GM19035 (cell line): Measurements from ENCODE around the gene LYST.
"Not testable (repeated sequence)": the region's sequence is repeated elsewhere in the genome, so short reads cannot be mapped to it uniquely, and the experiment has no call there.

ENCODE experiments used
- ATAC-seq: cut with Tn5 transposase; IDR thresholded peaks from one replicate; pipeline ENCODE4 v1.9.1; 2021; ENCODE audit not compliant: unreplicated experiment

LYST gene

DNA sequence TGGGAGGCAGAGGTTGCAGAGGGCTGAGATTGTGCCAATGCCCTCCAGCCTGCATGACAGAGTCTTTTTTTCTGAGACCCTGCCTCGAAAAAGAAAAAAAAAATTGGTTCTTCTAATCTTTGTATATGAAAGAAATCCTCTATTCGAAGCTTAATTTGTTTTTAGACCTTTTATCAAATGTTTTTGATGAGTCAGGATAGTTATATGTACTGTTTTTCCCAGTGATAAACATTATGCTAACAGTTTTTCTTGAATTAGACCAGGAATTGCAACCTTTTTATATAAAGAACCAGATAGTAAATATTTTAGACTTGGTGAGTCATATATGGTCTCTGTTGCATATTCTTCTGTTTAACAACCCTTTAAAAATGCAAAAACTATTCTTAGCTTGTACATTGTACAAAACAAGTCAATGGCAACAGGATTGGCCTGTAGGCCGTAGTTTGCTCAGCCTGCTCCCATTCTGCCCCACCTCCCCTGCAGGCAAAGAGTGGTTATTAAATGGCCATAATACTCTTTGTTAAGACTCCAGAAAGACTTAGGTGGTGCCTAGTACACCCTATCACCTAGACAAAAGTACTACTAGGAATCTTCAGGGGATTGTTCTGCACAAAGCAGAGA lies 45.2 kb downstream of the LYST start:
- ATAC-seq: no peak

GRCh38 chr1:235820061-235820460 lies 46.6 kb downstream of the LYST start:
- ATAC-seq: no peak

- ATAC-seq: no peak
Measured at GRCh38 chr1:235818632-235819136, 48.0 kb downstream of the LYST start.

GRCh38 chr1:235817101-235817728 lies 49.5 kb downstream of the LYST start:
- ATAC-seq: no peak

DNA sequence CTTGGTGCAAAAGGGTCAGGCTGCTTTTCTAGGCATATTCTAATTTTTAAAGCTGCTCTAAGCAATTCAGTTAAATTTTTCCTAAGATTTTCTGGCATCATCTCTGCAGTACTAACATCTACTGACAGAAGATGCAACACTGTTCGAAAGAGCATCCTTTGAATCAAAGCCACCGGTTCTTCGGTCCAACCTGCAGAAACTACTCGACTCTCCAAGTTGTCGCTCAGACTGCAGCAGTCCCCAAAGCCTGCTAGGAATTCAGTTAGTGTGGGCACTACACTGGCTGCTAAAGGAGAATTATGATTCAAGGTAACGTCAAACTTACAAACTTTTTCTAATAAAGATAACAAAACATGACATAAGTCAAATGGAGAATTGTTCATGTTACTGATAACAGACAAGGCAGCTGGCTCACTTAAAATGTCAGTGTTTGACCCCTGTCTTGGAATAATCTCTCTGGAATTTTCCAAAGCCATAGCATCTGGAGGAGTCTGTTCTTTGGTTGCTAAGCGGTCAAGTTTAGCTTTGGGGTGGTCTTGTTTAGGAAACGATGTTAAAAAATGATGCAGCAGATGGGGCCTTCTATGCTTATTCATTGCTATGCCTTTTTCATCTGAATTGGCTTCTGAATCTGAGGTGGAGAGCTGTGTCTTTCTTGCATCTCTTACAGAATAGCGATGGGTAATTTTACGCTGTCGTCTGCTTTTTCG lies 56.9 kb downstream of the LYST start:
- ATAC-seq: no peak

DNA sequence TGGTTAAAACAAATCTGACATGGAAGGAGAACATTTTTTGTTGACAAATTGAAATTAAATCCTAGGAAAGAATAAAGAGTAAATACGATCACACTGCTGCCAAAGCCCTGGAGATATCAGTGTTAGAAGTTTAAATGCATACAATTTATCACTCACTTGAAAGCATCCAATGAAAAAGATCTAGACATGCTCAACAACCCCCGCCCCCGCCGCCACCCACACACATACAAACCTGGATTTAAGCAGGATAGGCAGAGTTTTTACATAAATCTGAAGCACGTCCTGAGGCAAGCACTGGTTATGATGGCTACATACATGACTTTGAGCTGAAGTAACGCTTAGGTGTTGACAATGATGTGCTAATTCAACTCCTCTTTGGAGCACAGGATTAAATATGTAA lies 58.5 kb downstream of the LYST start:
- no peak for ATAC-seq

DNA sequence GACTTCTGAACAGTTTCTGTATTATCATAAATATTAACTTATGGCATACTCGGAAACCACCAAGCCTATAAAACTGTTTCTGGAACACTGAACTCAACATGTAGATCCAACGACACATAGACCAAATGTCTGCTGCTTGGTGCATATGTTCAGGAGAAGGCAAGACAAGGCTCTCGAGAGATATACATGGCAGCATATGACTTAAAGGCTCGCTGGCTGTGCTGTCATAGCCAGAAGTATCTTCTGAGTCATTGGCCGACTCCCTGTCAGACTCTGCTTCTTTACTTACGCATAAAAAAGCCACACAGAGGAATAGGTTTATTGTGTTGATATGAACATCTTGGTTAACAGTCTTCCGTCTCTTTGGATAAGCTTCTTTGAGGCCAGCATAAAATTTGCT lies 60.6 kb downstream of the LYST start:
- ATAC-seq: no peak

DNA sequence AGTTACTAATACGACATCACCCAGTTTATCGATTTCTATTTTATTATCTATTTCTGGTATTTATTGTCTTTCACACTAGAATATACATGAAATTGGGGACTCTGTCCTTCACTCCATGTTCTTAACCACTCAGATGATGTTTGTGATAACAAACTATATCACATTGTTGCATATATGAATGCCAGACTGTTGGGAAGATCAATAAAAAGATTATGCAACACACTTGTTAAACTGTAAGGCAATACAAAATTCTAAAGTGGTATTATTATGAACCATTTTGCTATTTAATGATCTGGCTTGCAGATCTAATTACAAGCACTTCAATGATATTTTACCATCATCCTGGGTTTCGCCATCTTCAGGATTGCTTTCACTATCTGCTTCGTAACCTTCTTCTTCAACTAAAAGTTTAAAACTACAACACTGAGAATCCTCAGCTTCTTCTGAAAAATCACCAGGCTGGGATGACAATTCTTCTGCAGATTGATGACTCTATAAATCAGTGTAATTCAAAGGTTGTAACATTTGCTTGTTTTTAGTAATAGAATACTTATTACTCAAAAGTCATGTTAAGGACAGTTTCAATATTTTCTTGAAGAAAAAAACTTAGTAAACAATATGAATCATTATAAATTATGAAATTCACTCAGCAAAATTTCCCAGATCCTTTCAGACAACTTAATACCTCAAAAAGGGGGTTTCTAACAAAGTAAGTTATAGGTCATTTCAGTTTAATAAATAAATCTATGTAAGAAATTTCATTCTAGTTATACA lies 63.9 kb downstream of the LYST start:
- ATAC-seq: no peak

GRCh38 chr1:235799264-235799663 lies 67.4 kb downstream of the LYST start:
- ATAC-seq: no peak

DNA sequence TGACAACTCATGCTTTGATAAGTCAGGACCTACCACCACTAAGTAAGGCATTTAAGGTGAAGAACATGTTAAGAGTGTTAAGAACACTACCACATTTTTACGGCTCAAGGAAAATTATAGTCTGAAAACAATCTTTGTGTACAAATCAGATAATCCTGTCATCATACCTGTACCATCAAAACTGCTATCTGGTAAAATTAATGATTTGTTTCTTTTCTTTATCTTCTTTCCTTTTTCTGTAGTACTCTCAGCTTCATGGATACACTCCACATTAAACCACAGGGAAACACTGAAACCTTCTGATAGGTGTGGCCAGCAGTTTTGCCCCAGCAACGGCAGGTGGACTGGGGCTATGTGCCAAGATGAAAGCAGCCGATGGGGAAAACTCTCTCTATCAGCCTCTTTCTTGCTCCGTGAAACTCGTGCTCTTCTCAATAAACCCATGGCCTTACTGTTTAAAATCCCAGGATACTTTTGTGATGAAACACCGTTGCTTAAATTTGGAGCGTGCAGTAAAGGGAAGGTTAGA lies 75.1 kb downstream of the LYST start:
- ATAC-seq: no peak

GRCh38 chr1:235790123-235790522 lies 76.6 kb downstream of the LYST start:
- ATAC-seq: no peak

GRCh38 chr1:235786227-235786898 lies 80.3 kb downstream of the LYST start:
- not testable (repeated sequence) for ATAC-seq

GRCh38 chr1:235784950-235785349 lies 81.8 kb downstream of the LYST start:
- ATAC-seq: no peak

DNA sequence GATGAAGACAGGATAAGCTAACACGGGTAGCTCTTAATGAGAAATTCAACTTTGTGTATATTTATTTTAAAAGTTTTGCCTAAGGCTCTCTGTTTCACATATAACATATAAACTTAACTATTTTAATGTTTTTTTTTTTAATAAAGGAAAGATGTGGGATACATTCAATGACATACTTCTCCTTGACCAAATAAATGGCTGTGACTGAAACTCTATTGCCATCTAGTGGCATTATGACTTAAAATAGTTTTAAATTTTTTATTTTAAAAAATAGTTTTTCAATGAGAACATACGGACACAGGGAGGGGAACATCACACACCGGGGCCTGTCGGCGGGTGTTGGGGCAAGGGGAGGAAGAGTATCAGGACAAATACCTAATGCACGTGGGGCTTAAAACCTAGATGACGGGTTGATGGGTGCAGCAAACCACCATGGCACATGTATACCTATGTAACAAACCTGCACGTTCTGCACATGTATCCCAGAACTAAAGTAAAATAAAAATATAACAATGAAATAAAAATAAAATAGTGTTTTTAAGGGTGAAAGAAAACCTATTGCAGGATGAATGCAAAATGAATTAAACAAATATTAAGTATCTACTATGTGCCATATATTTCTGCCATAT lies 83.4 kb downstream of the LYST start:
- no peak for ATAC-seq

GRCh38 chr1:235782601-235783000 lies 84.1 kb downstream of the LYST start:
- ATAC-seq: no peak

- no peak for ATAC-seq
Measured at GRCh38 chr1:235781807-235782206, 84.9 kb downstream of the LYST start.

- no peak for ATAC-seq
Measured at GRCh38 chr1:235779770-235780169, 86.9 kb downstream of the LYST start.

GRCh38 chr1:235776396-235776795 lies 90.3 kb downstream of the LYST start:
- ATAC-seq: no peak

DNA sequence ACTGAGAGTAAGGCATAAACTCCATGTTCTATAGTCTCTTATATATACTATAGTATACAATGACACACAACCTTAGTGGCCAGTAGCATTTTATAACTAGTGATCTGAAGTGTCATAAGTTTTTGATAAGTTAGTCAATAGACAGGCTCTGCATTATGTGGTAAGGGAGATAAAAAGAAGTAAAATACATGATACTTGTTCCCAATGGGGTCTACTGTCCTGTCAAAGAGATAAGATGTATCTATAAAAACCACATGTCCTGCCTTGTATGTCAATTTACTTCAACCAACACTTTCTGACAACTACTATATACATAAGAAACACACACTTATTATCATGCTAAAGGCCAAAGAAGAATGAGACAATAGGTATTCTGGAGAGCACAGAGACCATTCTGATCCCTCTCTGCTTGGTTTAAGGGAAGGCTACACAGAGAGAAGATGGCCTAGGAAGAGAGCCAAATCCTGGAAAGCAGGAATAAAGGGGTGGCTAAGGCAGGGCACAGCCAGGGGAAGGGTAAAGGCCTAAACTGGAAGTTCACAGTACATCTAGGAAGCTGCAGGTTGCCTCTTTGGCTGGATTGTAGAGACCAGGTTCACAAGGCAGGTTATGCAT lies 91.4 kb downstream of the LYST start:
- ATAC-seq: no peak

DNA sequence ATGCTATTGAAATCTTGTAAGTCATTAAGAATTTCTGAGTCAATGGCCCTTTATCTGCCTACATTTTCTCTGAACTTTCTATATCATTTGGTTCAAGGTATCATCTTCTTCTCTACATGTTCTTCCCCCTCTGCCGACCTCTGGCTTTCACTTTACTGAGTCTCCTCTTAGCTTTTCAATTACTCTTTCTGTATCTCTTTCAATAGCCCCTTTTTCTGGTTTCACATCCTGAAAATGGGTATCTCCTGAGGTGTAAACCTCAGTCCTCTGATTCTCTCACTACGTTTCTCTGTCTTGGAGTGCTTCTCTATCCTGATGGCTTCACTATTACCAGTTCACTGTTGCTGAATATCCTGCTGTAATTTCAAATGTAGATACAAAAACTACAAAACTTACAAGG lies 98.9 kb downstream of the LYST start:
- ATAC-seq: peak; percentile 90
